A549 (cell line): Measurements from ENCODE around the gene FAM107B. TPM values are rescaled to one million over a fixed set of nuclear protein-coding genes. Genes with fewer than 3 reads are reported as not detected.

ENCODE experiments used
- ATAC-seq, 2 experiments: fragments of 200-7000 bp in 1 of 2; fragments of >200 bp in 1 of 2; cut with Nextera tagmentation in 1 of 2; cut with Tn5 transposase in 1 of 2; 3 replicates each; pipeline versions ENCODE4 v1.8.0 to v1.9.1; 2018 to 2020; ENCODE audit warnings: mild to moderate bottlenecking in 1 of 2, moderate library complexity in 1 of 2
- CTCF ChIA-PET: fragments of 300-600 bp; sonication (Branson Sonifier 250); formaldehyde crosslinking; extraction: SDS; loops from one replicate; lab custom pipeline; 2021; ENCODE audit warnings: antibody characterized with exemption, inconsistent platforms; lab: Yijun Ruan, JAX
- POLR2A ChIA-PET: fragments of 350-600 bp; formaldehyde crosslinking; extraction: SDS; loops from one replicate; lab custom pipeline; 2021; ENCODE audit warnings: antibody characterized with exemption, inconsistent platforms; lab: Yijun Ruan, JAX
- DNase-seq, 2 experiments: peaks; one replicate each; pipeline versions ENCODE4 v3.0.0 to v3.0.0-alpha.2; 2011 to 2016; ENCODE audit warnings: low read depth in 1 of 2, low spot score in 1 of 2
- FAIRE-seq: peaks from 2 replicates; lab custom pipeline; 2011; peaks lifted over from hg19 to GRCh38; lab: Jason Lieb, UNC
- H3K27ac ChIP-seq, 2 experiments: fragments of >200 bp; sonication (Bioruptor Twin); formaldehyde crosslinking; 3 replicates each; pipeline ENCODE4 v1.5.1; 2016 to 2017
- H3K4me1 ChIP-seq: fragments of >200 bp; sonication (Bioruptor Twin); formaldehyde crosslinking; 3 replicates; pipeline ENCODE4 v1.6.1; 2016
- H3K4me2 ChIP-seq: fragments of >200 bp; sonication (Bioruptor Twin); formaldehyde crosslinking; 3 replicates; pipeline ENCODE4 v1.6.1; 2016
- H3K4me3 ChIP-seq: fragments of >200 bp; sonication (Bioruptor Twin); formaldehyde crosslinking; 3 replicates; pipeline ENCODE4 v1.5.1; 2016
- H3K9me3 ChIP-seq: fragments of >200 bp; sonication (Bioruptor Twin); formaldehyde crosslinking; 3 replicates; pipeline ENCODE4 v1.6.1; 2016
- CBX8 ChIP-seq: fragments of 200-600 bp; sonication (generic); IDR thresholded peaks from 2 replicates; pipeline ENCODE4 v1.6.1; 2016
- ESRRA ChIP-seq: fragments of 150-350 bp; IDR thresholded peaks from 2 replicates; pipeline ENCODE4 v1.6.1; 2014; ENCODE audit warnings: mild to moderate bottlenecking, low read length, borderline replicate concordance
- GATA3 ChIP-seq: IDR thresholded peaks from 2 replicates; pipeline ENCODE4 v1.6.1; 2012; ENCODE audit warnings: borderline replicate concordance
- HOXA7 ChIP-seq: fragments of 250-450 bp; sonication (Bioruptor Pico); IDR thresholded peaks from 2 replicates; pipeline ENCODE4 v1.5.0; 2020; ENCODE audit warnings: mild to moderate bottlenecking, moderate library complexity
- JUN ChIP-seq, 2 experiments: fragments of >200 bp; sonication (Bioruptor Twin); formaldehyde crosslinking; IDR thresholded peaks; 2 replicates in 1 of 2; 3 replicates in 1 of 2; pipeline ENCODE4 v1.6.1; 2016 to 2017
- MAFK ChIP-seq: fragments of 450-650 bp; IDR thresholded peaks from 2 replicates; pipeline ENCODE4 v1.6.1; 2014; ENCODE audit not compliant: partially characterized antibody
- MAZ ChIP-seq: fragments of 150-350 bp; IDR thresholded peaks from 2 replicates; pipeline ENCODE4 v1.6.1; 2014; ENCODE audit warnings: antibody characterized with exemption, low read depth, low read length, borderline replicate concordance
- NPAS2 ChIP-seq: fragments of 250-450 bp; sonication (Bioruptor Pico); IDR thresholded peaks from 2 replicates; pipeline ENCODE4 v1.8.0; 2022; ENCODE audit warnings: mild to moderate bottlenecking, moderate library complexity, borderline replicate concordance
- PHF8 ChIP-seq: fragments of 200-600 bp; sonication (generic); IDR thresholded peaks from 2 replicates; pipeline ENCODE4 v1.6.1; 2016; ENCODE audit warnings: low read depth, mild to moderate bottlenecking, antibody characterized with exemption, moderate library complexity, borderline replicate concordance
- RFX5 ChIP-seq: fragments of 450-650 bp; IDR thresholded peaks from 2 replicates; pipeline ENCODE4 v1.7.1; 2014; ENCODE audit warnings: antibody characterized with exemption, mild to moderate bottlenecking, moderate library complexity
- TP53 ChIP-seq: fragments of 250-450 bp; sonication (Bioruptor Pico); IDR thresholded peaks from 2 replicates; pipeline ENCODE4 v1.5.0; 2021; ENCODE audit warnings: mild to moderate bottlenecking, moderate library complexity
- WGBS: methylation state at CpG from one replicate; pipeline ENCODE4 v1.1.6; 2017; ENCODE audit errors: missing lambda C conversion rate; 5-methylcytosine and 5-hydroxymethylcytosine counted together
- polyA plus RNA-seq, 4 experiments: library from polyadenylated mRNA; depleted of rRNA in 3 of 4; stranded (reverse); fragments of >200 nt; fragmentation: RNase III in 1 of 4; extraction: RNeasy Plus Mini Kit Qiagen cat#74134 plus additional on column Dnase treatment in 1 of 4; gene quantifications; 2 replicates in 3 of 4; 3 replicates in 1 of 4; pipeline ENCODE4 v1.2.3, GENCODE V29; 2011 to 2017
- TF ChIP-seq, protein P1 (sequence below): IDR thresholded peaks from 2 replicates; pipeline ENCODE4 v1.6.1; 2012
- TF ChIP-seq, protein P2 (sequence below): fragments of >200 bp; sonication (Bioruptor Twin); formaldehyde crosslinking; IDR thresholded peaks from 2 replicates; pipeline ENCODE4 v1.6.1; 2016
- TF ChIP-seq, protein P3 (sequence below): fragments of 150-350 bp; IDR thresholded peaks from 2 replicates; pipeline ENCODE4 v1.6.1; 2014; ENCODE audit warnings: low read depth, mild to moderate bottlenecking, low read length
- TF ChIP-seq, protein P4 (sequence below): fragments of 450-650 bp; IDR thresholded peaks from 2 replicates; pipeline ENCODE4 v1.6.1; 2014; ENCODE audit warnings: antibody characterized with exemption

FAM107B gene
- polyA plus RNA-seq, 2 of the 4 experiments (the other 2 are of a cell fraction) = 99.9 to 173 TPM

DNA sequence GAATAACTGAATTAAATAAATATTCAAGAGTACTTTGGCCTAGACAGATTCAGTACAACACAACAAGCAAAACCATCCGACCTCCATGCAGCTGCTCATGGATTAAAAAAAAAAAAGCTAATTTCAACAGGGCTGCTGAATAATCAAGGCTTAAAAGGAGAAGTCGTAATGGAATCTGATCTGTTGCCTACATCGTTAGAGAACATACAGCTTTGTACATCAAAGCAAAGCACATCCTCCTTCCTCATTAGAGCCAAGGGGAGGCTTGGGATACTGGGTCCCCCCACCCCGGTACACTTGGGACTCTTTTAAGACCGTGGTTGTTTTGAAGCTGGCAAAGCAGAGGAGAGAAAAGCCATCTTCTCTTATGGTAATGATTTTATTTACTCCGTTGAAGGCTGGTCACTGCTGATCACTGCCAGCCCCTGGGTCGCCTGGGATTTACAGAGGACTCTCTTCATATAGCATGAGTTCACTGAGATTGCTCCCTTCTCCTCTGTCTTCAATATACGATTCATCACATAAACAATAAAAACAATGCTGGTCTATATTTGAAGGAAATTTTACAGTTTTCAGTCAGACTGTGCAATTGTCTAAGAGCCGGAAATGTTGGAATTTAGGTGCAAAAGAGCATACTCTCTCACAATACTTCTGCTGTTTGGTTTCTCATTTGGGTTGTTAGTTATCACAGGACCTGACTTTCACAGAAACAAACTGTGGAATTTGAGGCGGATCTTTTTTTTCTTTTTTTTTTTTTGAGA is 148.8 kb downstream of the FAM107B start:
- ChIA-PET POLR2A (no interaction called here), CTCF (interaction anchor here (0.6 to 1.3 kb wide), 2 partner anchors 18 to 639 kb away, joined by 3 read pairs; no protein-coding TSS in a partner anchor)
- 78% methylated on average over 10 of the region's 10 CpGs for WGBS
- ATAC-seq (no peak), FAIRE-seq (no peak), DNase-seq (no peak)
- no peak overlapping the region for H3K4me2 ChIP-seq
- H3K4me1 ChIP-seq = no peaks in the 10 kb centered on the region
- no peaks in the 10 kb centered on the region for H3K9me3 ChIP-seq
- no peak overlapping the region for H3K4me3 ChIP-seq
- TF ChIP-seq GATA3 (no peak), CBX8 (no peak), JUN (IDR thresholded peaks at IDR 0.05) (no peak), NPAS2 (CRISPR knock-in tag) (no peak), MAZ (no peak), TP53 (CRISPR knock-in tag) (no peak), MAFK (no peak)
- TF ChIP-seq, protein P1, sequence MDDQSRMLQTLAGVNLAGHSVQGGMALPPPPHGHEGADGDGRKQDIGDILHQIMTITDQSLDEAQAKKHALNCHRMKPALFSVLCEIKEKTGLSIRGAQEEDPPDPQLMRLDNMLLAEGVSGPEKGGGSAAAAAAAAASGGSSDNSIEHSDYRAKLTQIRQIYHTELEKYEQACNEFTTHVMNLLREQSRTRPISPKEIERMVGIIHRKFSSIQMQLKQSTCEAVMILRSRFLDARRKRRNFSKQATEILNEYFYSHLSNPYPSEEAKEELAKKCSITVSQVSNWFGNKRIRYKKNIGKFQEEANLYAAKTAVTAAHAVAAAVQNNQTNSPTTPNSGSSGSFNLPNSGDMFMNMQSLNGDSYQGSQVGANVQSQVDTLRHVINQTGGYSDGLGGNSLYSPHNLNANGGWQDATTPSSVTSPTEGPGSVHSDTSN = no peak
- TF ChIP-seq, protein P2, sequence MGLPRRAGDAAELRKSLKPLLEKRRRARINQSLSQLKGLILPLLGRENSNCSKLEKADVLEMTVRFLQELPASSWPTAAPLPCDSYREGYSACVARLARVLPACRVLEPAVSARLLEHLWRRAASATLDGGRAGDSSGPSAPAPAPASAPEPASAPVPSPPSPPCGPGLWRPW = no peak
- TF ChIP-seq, protein P3, sequence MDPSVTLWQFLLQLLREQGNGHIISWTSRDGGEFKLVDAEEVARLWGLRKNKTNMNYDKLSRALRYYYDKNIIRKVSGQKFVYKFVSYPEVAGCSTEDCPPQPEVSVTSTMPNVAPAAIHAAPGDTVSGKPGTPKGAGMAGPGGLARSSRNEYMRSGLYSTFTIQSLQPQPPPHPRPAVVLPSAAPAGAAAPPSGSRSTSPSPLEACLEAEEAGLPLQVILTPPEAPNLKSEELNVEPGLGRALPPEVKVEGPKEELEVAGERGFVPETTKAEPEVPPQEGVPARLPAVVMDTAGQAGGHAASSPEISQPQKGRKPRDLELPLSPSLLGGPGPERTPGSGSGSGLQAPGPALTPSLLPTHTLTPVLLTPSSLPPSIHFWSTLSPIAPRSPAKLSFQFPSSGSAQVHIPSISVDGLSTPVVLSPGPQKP = no peak
- H3K27ac ChIP-seq = peak overlapping the region in 1 of 2 experiments; percentile 3; a peak in 1 of 6 replicates

DNA sequence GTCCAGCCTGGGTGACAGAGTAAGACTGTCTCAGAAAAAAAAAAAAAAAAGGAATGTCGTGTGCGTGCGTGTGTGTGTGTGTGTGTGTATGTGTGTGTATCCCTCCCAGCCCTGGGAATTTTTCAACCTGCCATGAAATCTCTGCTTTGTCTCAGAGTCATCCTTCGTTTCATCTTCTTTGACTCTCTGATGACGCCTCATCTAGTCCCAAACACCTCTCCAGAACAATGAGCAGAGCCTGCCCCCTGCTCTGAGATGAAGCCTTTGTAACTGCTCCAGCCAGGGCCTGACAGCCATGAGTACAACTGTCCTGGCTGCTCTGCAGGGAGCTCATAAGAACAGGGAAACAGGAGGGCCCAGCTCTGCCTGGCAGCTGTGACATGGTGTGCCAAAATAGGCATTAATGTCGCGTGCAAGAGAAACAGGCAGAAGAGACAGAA is 149.5 kb downstream of the FAM107B start:
- Histone ChIP-seq H3K9me3 (no peaks in the 10 kb centered on the region), H3K4me2 (no peak overlapping the region), H3K27ac (peak overlapping the region in 1 of 2 experiments; percentile 49; a peak in 1 of 6 replicates), H3K4me1 (no peaks in the 10 kb centered on the region), H3K4me3 (no peak overlapping the region)
- peak in 1 of 2 experiments; percentile 24; a peak in 2 of 6 replicates for ATAC-seq
- ChIA-PET POLR2A (no interaction called here), CTCF (interaction anchor here (0.6 to 1.3 kb wide), 4 partner anchors 14 to 639 kb away, joined by 3 to 5 read pairs (median 3); no protein-coding TSS in a partner anchor)
- WGBS = 82% methylated on average over 7 of the region's 7 CpGs
- no peak for DNase-seq
- no peak for FAIRE-seq
- TF ChIP-seq PHF8 = no peak
- TF ChIP-seq TP53 (CRISPR knock-in tag) = no peak
- no peak for TF ChIP-seq CBX8
- TF ChIP-seq HOXA7 (CRISPR knock-in tag) = no peak
- TF ChIP-seq RFX5 = no peak

DNA sequence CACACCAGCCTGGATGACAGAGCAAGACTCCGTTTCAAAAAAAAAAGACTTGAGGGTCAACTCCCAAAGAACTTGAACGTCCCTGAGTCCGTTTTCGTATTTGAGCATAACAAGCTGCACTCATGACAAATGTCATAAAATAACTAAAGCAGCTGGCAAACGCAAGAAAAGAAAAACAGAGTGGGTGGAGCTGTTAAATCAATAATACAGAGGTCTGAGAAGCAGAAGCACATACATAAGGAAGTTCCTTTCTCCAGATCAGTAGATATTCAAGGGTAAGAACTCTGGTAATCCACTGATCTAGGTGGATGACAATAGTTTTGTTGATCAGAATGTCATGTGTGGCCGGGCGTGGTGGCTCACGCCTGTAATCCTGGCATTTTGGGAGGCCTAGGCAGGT is 150.1 kb downstream of the FAM107B start:
- ChIA-PET POLR2A (no interaction called here), CTCF (interaction anchor here (0.6 to 1.3 kb wide), 4 partner anchors 15 to 200 kb away, joined by 3 to 5 read pairs (median 4); no protein-coding TSS in a partner anchor)
- ATAC-seq (no peak), DNase-seq (no peak), FAIRE-seq (peak; percentile 43)
- Histone ChIP-seq H3K4me2 (no peak overlapping the region), H3K4me1 (no peaks in the 10 kb centered on the region), H3K9me3 (no peaks in the 10 kb centered on the region), H3K4me3 (no peak overlapping the region), H3K27ac (no peak overlapping the region)
- TF ChIP-seq ESRRA (no peak), TP53 (CRISPR knock-in tag) (no peak), GATA3 (no peak)
- TF ChIP-seq, protein P4, sequence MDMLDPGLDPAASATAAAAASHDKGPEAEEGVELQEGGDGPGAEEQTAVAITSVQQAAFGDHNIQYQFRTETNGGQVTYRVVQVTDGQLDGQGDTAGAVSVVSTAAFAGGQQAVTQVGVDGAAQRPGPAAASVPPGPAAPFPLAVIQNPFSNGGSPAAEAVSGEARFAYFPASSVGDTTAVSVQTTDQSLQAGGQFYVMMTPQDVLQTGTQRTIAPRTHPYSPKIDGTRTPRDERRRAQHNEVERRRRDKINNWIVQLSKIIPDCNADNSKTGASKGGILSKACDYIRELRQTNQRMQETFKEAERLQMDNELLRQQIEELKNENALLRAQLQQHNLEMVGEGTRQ = no peak
- WGBS = 87% methylated on average over 8 of the region's 8 CpGs
